Spleen (tissue), 11 donors: ENCODE data around the gene PHOSPHO2. TPM values are rescaled to one million over a fixed set of nuclear protein-coding genes. Genes with fewer than 3 reads are reported as not detected.

Experiments
- DNase-seq: peaks from one replicate; pipeline ENCODE4 v3.0.0-alpha.2; 2020
- H3K27ac ChIP-seq, 8 donors: fragments of 200-600 bp; sonication (generic) in 7 of 8; 1 replicate in 4 of 8; 2 replicates in 4 of 8; pipeline versions ENCODE4 v1.5.0 to v1.8.0; 2016 to 2021; ENCODE audit warnings: inconsistent platforms in 4 of 8, mild to moderate bottlenecking in 4 of 8, moderate library complexity in 1 of 8
- H3K27me3 ChIP-seq, 7 donors: fragments of 200-600 bp; sonication (generic) in 6 of 7; replicated peaks in 1 of 7; 1 replicate in 4 of 7; 2 replicates in 3 of 7; pipeline versions ENCODE4 v1.5.0 to v1.8.0; 2016 to 2021; ENCODE audit warnings: inconsistent platforms in 3 of 7, mild to moderate bottlenecking in 1 of 7
- H3K36me3 ChIP-seq, 6 donors: fragments of 200-600 bp; sonication (generic) in 5 of 6; 1 replicate in 4 of 6; 2 replicates in 2 of 6; pipeline versions ENCODE4 v1.5.0 to v1.8.0; 2016 to 2021; ENCODE audit warnings: inconsistent platforms in 2 of 6
- H3K4me1 ChIP-seq, 6 donors: fragments of 200-600 bp; sonication (generic) in 5 of 6; 1 replicate in 3 of 6; 2 replicates in 3 of 6; pipeline versions ENCODE4 v1.5.0 to v1.8.0; 2016 to 2021; ENCODE audit warnings: inconsistent platforms in 3 of 6
- H3K4me3 ChIP-seq, 8 donors: fragments of 200-600 bp; sonication (generic) in 7 of 8; 1 replicate in 4 of 8; 2 replicates in 4 of 8; pipeline versions ENCODE4 v1.5.0 to v1.8.0; 2016 to 2021; ENCODE audit warnings: inconsistent platforms in 4 of 8, mild to moderate bottlenecking in 4 of 8, moderate library complexity in 2 of 8
- H3K9me3 ChIP-seq, 8 donors: fragments of 200-600 bp; sonication (generic) in 7 of 8; 1 replicate in 4 of 8; 2 replicates in 4 of 8; pipeline versions ENCODE4 v1.5.0 to v1.8.0; 2016 to 2021; ENCODE audit warnings: inconsistent platforms in 4 of 8
- CTCF ChIP-seq, 11 experiments: fragments of 200-600 bp in 7 of 11; fragments of 450-650 bp in 4 of 11; sonication (generic) in 4 of 11; IDR thresholded peaks in 8 of 11; conservative IDR thresholded peaks in 3 of 11; 1 replicate in 7 of 11; 2 replicates in 4 of 11; pipeline versions ENCODE4 v1.4.0 to v1.8.0; 2016 to 2021; ENCODE audit warnings: antibody characterized with exemption in 11 of 11, inconsistent platforms in 4 of 11, mild to moderate bottlenecking in 1 of 11
- POLR2A ChIP-seq, 3 donors: fragments of 450-650 bp; IDR thresholded peaks; one replicate each; pipeline ENCODE4 v1.5.1; 2017; ENCODE audit warnings: antibody characterized with exemption in 3 of 3, mild to moderate bottlenecking in 1 of 3
- POLR2AphosphoS5 ChIP-seq, 3 donors: sonication (generic); formaldehyde crosslinking; IDR thresholded peaks; one replicate each; pipeline ENCODE4 v1.5.1; 2017; ENCODE audit warnings: antibody characterized with exemption in 3 of 3
- WGBS, 5 donors: extraction: QIAGEN DNeasy Blood & Tissue Kit in 3 of 5; methylation state at CpG; one replicate each; pipeline versions ENCODE4 v1.1.5 to v1.1.7; 2013 to 2018; 5-methylcytosine and 5-hydroxymethylcytosine counted together
- intact Hi-C: fragments of 100-400 bp; cut with DNase I; formaldehyde crosslinking; loops from one replicate; pipeline ENCODE4 v1.15.0; 2023; ENCODE audit warnings: low total_unique reads
- polyA plus RNA-seq, 3 donors: library from polyadenylated mRNA; stranded (reverse); fragments of 200-250 nt; gene quantifications; one replicate each; pipeline ENCODE4 v1.2.1, GENCODE V29; 2013
- total RNA-seq, 7 donors: library from RNA; depleted of rRNA in 3 of 7; stranded (reverse); fragments of >200 nt in 3 of 7; fragmentation: NEBNext Ultra II Directional in 4 of 7; extraction: Animal tissue kit (Norgen Biotek cat#: 25700) in 4 of 7; gene quantifications; one replicate each; pipeline versions ENCODE4 v1.1.0 to v1.2.1, GENCODE V29; 2016 to 2021
- donor health status: healthy with polysubstance abuse.
- donor health status: DM: no; HTN: no; CAD: no; lungs with moderate emphysema.
- donor health status: DM: no; HTN: no; CAD: no.
- donor health status: Bipolar disorder and iron deficiency.
- donor health status: healthy.
- donor health status: DM: no; HTN: no; CAD: no.
- donor health status: DM: yes; HTN: yes; CAD: no.

The PHOSPHO2 gene
- total and polyA plus RNA-seq, 10 donors = 1.2 to 6.9 (median 4.0) TPM

- Histone ChIP-seq H3K4me3 (peak overlapping the region in 1 of 8 donors; percentile 42), H3K9me3 (peaks cover 0 to 8% (median 0%) of the 10 kb centered on the region in 8 donors)
- WGBS, 5 donors = 70 to 82% (median 78%) methylated on average over 4 to 12 of the region's 12 CpGs
These were observed 22.1 kb downstream of the PHOSPHO2 start for GRCh38 chr2:169716238-169716886.

GRCh38 chr2:169716938-169717690 lies 22.8 kb downstream of the PHOSPHO2 start:
- DNase-seq = no peak
- H3K27ac ChIP-seq = peak overlapping the region in 1 of 8 donors; percentile 17
- peaks cover 0 to 1% (median 0%) of the 10 kb centered on the region in 8 donors for H3K9me3 ChIP-seq
- intact Hi-C loops = no loop called here
- TF ChIP-seq POLR2A (IDR thresholded peaks at IDR 0.05) (no peak), CTCF (IDR thresholded peaks at IDR 0.05 in 8 of 11, conservative IDR thresholded peaks at IDR 0.05 in 3 of 11) (no peak), POLR2AphosphoS5 (IDR thresholded peaks at IDR 0.05) (peak in 1 of 3 donors; percentile 48)
- no peaks in the 10 kb centered on the region for H3K36me3 ChIP-seq
- peak overlapping the region in 1 of 8 donors; percentile 42 for H3K4me3 ChIP-seq
- 72 to 88% (median 76%) methylated on average over 5 to 12 of the region's 12 CpGs for whole genome bisulfite sequencing, 5 donors
- no peaks in the 10 kb centered on the region for H3K27me3 ChIP-seq
- H3K4me1 ChIP-seq = peaks cover 0 to 15% (median 3%) of the 10 kb centered on the region in 6 donors

More at GRCh38 chr2:169716238-169716886, 22.1 kb downstream of the PHOSPHO2 start:
- Histone ChIP-seq H3K27ac (no peak overlapping the region), H3K27me3 (no peaks in the 10 kb centered on the region), H3K4me1 (peaks cover 0 to 15% (median 3%) of the 10 kb centered on the region in 6 donors), H3K36me3 (no peaks in the 10 kb centered on the region)
- TF ChIP-seq POLR2A (IDR thresholded peaks at IDR 0.05) (no peak), CTCF (IDR thresholded peaks at IDR 0.05 in 8 of 11, conservative IDR thresholded peaks at IDR 0.05 in 3 of 11) (no peak)
- no peak for DNase-seq
- intact Hi-C loops = no loop called here

- TF ChIP-seq POLR2AphosphoS5 (IDR thresholded peaks at IDR 0.05) (no peak), CTCF (IDR thresholded peaks at IDR 0.05 in 8 of 11, conservative IDR thresholded peaks at IDR 0.05 in 3 of 11) (no peak), POLR2A (IDR thresholded peaks at IDR 0.05) (no peak)
- Histone ChIP-seq H3K4me1 (peaks cover 0 to 15% (median 3%) of the 10 kb centered on the region in 6 donors), H3K27ac (no peak overlapping the region), H3K9me3 (no peaks in the 10 kb centered on the region), H3K4me3 (no peak overlapping the region), H3K36me3 (no peaks in the 10 kb centered on the region), H3K27me3 (no peaks in the 10 kb centered on the region)
- WGBS, 5 donors = 75 to 94% (median 86%) methylated on average over 4 of the region's 4 CpGs
- no peak for DNase-seq
- intact Hi-C loops = no loop called here
These were observed 23.4 kb downstream of the PHOSPHO2 start for GRCh38 chr2:169717691-169718063.

GRCh38 chr2:169718930-169719504 lies 24.7 kb downstream of the PHOSPHO2 start:
- Histone ChIP-seq H3K4me3 (no peak overlapping the region), H3K36me3 (no peaks in the 10 kb centered on the region), H3K27ac (no peak overlapping the region), H3K9me3 (no peaks in the 10 kb centered on the region), H3K4me1 (peaks cover 0 to 15% (median 3%) of the 10 kb centered on the region in 6 donors), H3K27me3 (no peaks in the 10 kb centered on the region)
- DNase-seq = no peak
- 75 to 92% (median 86%) methylated on average over 2 of the region's 2 CpGs for WGBS, 5 donors
- intact Hi-C loops = no loop called here
- TF ChIP-seq POLR2A (IDR thresholded peaks at IDR 0.05) = no peak
- TF ChIP-seq POLR2AphosphoS5 (IDR thresholded peaks at IDR 0.05) = no peak
- no peak for TF ChIP-seq CTCF (IDR thresholded peaks at IDR 0.05 in 8 of 11, conservative IDR thresholded peaks at IDR 0.05 in 3 of 11)
